GM11168 (cell line): ENCODE measurements around the gene FOXP1.

Experiments
- in situ Hi-C: fragments of 300-500 bp; cut with MboI; formaldehyde crosslinking; loops from one replicate; pipeline ENCODE4 v1.12.0; 2022; ENCODE audit warnings: low sequenced_read_pairs; ENCODE audit not compliant: unreplicated experiment

FOXP1 gene

GRCh38 chr3:71016178-71016845 is 567.2 kb downstream of the FOXP1 start:
- in situ Hi-C loops, result loop anchor here (25.0 kb wide), 1 partner anchor 571 kb away; the partner anchor contains the start of gene FOXP1

GRCh38 chr3:71014616-71015015 is 568.9 kb downstream of the FOXP1 start:
- in situ Hi-C loops, result loop anchor here (25.0 kb wide), 1 partner anchor 573 kb away; the partner anchor contains the start of gene FOXP1

- in situ Hi-C loops, result loop anchor here (25.0 kb wide), 1 partner anchor 574 kb away; the partner anchor contains the start of gene FOXP1
These were observed 570.6 kb downstream of the FOXP1 start for GRCh38 chr3:71012971-71013370.

- in situ Hi-C loops, result loop anchor here (25.0 kb wide), 1 partner anchor 576 kb away; the partner anchor contains the start of gene FOXP1
These were observed 571.8 kb downstream of the FOXP1 start for GRCh38 chr3:71011565-71012287.

- in situ Hi-C loops, result loop anchor here (25.0 kb wide), 1 partner anchor 576 kb away; the partner anchor contains the start of gene FOXP1
These were observed 572.6 kb downstream of the FOXP1 start for GRCh38 chr3:71010726-71011455.

- in situ Hi-C loops, result loop anchor here (25.0 kb wide), 1 partner anchor 579 kb away; the partner anchor contains the start of gene FOXP1
These were observed 575.1 kb downstream of the FOXP1 start for GRCh38 chr3:71008350-71008935.

GRCh38 chr3:71006810-71007785 is 576.4 kb downstream of the FOXP1 start:
- in situ Hi-C loops, result loop anchor here (25.0 kb wide), 1 partner anchor 580 kb away; the partner anchor contains the start of gene FOXP1

- in situ Hi-C loops, result loop anchor here (25.0 kb wide), 1 partner anchor 581 kb away; the partner anchor contains the start of gene FOXP1
These were observed 577.7 kb downstream of the FOXP1 start for GRCh38 chr3:71005702-71006321.

GRCh38 chr3:71003511-71003910 is 580.0 kb downstream of the FOXP1 start:
- in situ Hi-C loops, result loop anchor here (25.0 kb wide), 1 partner anchor 584 kb away; the partner anchor contains the start of gene FOXP1

- in situ Hi-C loops, result loop anchor here (25.0 kb wide), 1 partner anchor 585 kb away; the partner anchor contains the start of gene FOXP1
These were observed 581.2 kb downstream of the FOXP1 start for GRCh38 chr3:71002298-71002697.

- in situ Hi-C loops, result loop anchor here (25.0 kb wide), 1 partner anchor 586 kb away; the partner anchor contains the start of gene FOXP1
These were observed 582.2 kb downstream of the FOXP1 start for GRCh38 chr3:71001303-71001830.

GRCh38 chr3:71000483-71000882 is 583.0 kb downstream of the FOXP1 start:
- in situ Hi-C loops, result loop anchor here (25.0 kb wide), 1 partner anchor 587 kb away; the partner anchor contains the start of gene FOXP1

- in situ Hi-C loops, result loop anchor here (25.0 kb wide), 1 partner anchor 588 kb away; the partner anchor contains the start of gene FOXP1
These were observed 583.8 kb downstream of the FOXP1 start for GRCh38 chr3:70999730-71000129.

- in situ Hi-C loops, result no loop called here
These were observed 587.4 kb downstream of the FOXP1 start for GRCh38 chr3:70996082-70996481.

- in situ Hi-C loops, result no loop called here
These were observed 588.9 kb downstream of the FOXP1 start for GRCh38 chr3:70994644-70995043.

GRCh38 chr3:70992562-70993204 is 590.8 kb downstream of the FOXP1 start:
- in situ Hi-C loops, result no loop called here

GRCh38 chr3:70992131-70992530 is 591.4 kb downstream of the FOXP1 start:
- in situ Hi-C loops, result no loop called here
